Progenitor cell of endocrine pancreas (in vitro differentiated cells): Measurements from ENCODE around the gene ANAPC5. TPM values are rescaled to one million over a fixed set of nuclear protein-coding genes. Genes with fewer than 3 reads are reported as not detected.
"Not testable (repeated sequence)": the region's sequence is repeated elsewhere in the genome, so short reads cannot be mapped to it uniquely, and the experiment has no call there.

Source experiments
- DNase-seq: peaks from one replicate; pipeline ENCODE4 v3.0.0; 2021; ENCODE audit warnings: low spot score; ENCODE audit not compliant: unreplicated experiment
- H3K27ac Mint-ChIP-seq: 2 replicates; pipeline ENCODE4 v1.8.0; 2021; ENCODE audit warnings: mild to moderate bottlenecking, moderate library complexity, mixed read lengths
- H3K27me3 Mint-ChIP-seq: 2 replicates; pipeline ENCODE4 v1.8.0; 2021; ENCODE audit warnings: mixed read lengths
- H3K36me3 Mint-ChIP-seq: 2 replicates; pipeline ENCODE4 v1.8.0; 2022; ENCODE audit warnings: mixed read lengths; ENCODE audit not compliant: insufficient read depth
- H3K4me1 Mint-ChIP-seq: 2 replicates; pipeline ENCODE4 v1.8.0; 2021; ENCODE audit warnings: low read depth, mixed read lengths
- H3K4me3 Mint-ChIP-seq: 2 replicates; pipeline ENCODE4 v1.8.0; 2021; ENCODE audit warnings: low read depth, mild to moderate bottlenecking, moderate library complexity, mixed read lengths
- H3K9me3 Mint-ChIP-seq: 2 replicates; pipeline ENCODE4 v1.8.0; 2021; ENCODE audit warnings: low read depth, mixed read lengths
- CTCF ChIP-seq: fragments of 200-600 bp; sonication (generic); IDR thresholded peaks from one replicate; pipeline ENCODE4 v1.5.0; 2021; ENCODE audit warnings: antibody characterized with exemption, mild to moderate bottlenecking; ENCODE audit not compliant: unreplicated experiment
- total RNA-seq: library from RNA; stranded (reverse); gene quantifications from 2 replicates; pipeline ENCODE4 v1.2.1, GENCODE V29; 2021

Gene ANAPC5
- total RNA-seq, 1 donor from 2014 or later: 94.3 TPM

- no peak for DNase-seq
- H3K4me1 Mint-ChIP-seq: peaks cover 4% of the 10 kb centered on the region
- H3K27me3 Mint-ChIP-seq: no peaks in the 10 kb centered on the region
- H3K36me3 Mint-ChIP-seq: no peaks in the 10 kb centered on the region
- no peak overlapping the region for H3K4me3 Mint-ChIP-seq
- TF ChIP-seq CTCF: peak; percentile 12
- H3K9me3 Mint-ChIP-seq: no peaks in the 10 kb centered on the region
- no peak overlapping the region for H3K27ac Mint-ChIP-seq
Observed at GRCh38 chr12:121383601-121384021, 31.4 kb upstream of the ANAPC5 start.

- TF ChIP-seq CTCF: no peak
- H3K27me3 Mint-ChIP-seq: no peaks in the 10 kb centered on the region
- peaks cover 2% of the 10 kb centered on the region for H3K36me3 Mint-ChIP-seq
- H3K4me1 Mint-ChIP-seq: peaks cover 10% of the 10 kb centered on the region
- H3K4me3 Mint-ChIP-seq: no peak overlapping the region
- H3K9me3 Mint-ChIP-seq: peaks cover 6% of the 10 kb centered on the region
- no peak overlapping the region for H3K27ac Mint-ChIP-seq
- DNase-seq: no peak
Observed at GRCh38 chr12:121379945-121380344, 27.7 kb upstream of the ANAPC5 start.

- no peak for DNase-seq
- Mint-ChIP-seq H3K27ac (peak overlapping the region; percentile 47), H3K4me1 (peaks cover 10% of the 10 kb centered on the region), H3K4me3 (no peak overlapping the region), H3K36me3 (peaks cover 3% of the 10 kb centered on the region), H3K9me3 (peaks cover 7% of the 10 kb centered on the region), H3K27me3 (no peaks in the 10 kb centered on the region)
- no peak for TF ChIP-seq CTCF
Observed at GRCh38 chr12:121378736-121379135, 26.5 kb upstream of the ANAPC5 start.

GRCh38 chr12:121376754-121377697 is 24.8 kb upstream of the ANAPC5 start:
- DNase-seq: no peak
- Mint-ChIP-seq H3K4me3 (no peak overlapping the region), H3K9me3 (peaks cover 7% of the 10 kb centered on the region), H3K4me1 (peaks cover 10% of the 10 kb centered on the region), H3K27me3 (no peaks in the 10 kb centered on the region), H3K27ac (peak overlapping the region; percentile 91), H3K36me3 (peaks cover 3% of the 10 kb centered on the region)
- no peak for TF ChIP-seq CTCF

GRCh38 chr12:121374945-121375584 is 22.9 kb upstream of the ANAPC5 start:
- not testable (repeated sequence) for DNase-seq, H3K36me3 Mint-ChIP-seq, H3K27me3 Mint-ChIP-seq, H3K4me3 Mint-ChIP-seq, H3K9me3 Mint-ChIP-seq, H3K4me1 Mint-ChIP-seq
- H3K27ac Mint-ChIP-seq: peak overlapping the region; percentile 35

- H3K27ac Mint-ChIP-seq, H3K4me3 Mint-ChIP-seq, H3K36me3 Mint-ChIP-seq, H3K4me1 Mint-ChIP-seq, H3K27me3 Mint-ChIP-seq, H3K9me3 Mint-ChIP-seq, DNase-seq: not testable (repeated sequence)
Observed at GRCh38 chr12:121374336-121374735, 22.1 kb upstream of the ANAPC5 start.
